Measurements from ENCODE around the gene HDAC4. TPM values are rescaled to one million over a fixed set of nuclear protein-coding genes. Genes with fewer than 3 reads are reported as not detected.

The HDAC4 gene
- total RNA-seq, 2 donors from 2014 or later: 22.3 to 48.6 TPM

DNA sequence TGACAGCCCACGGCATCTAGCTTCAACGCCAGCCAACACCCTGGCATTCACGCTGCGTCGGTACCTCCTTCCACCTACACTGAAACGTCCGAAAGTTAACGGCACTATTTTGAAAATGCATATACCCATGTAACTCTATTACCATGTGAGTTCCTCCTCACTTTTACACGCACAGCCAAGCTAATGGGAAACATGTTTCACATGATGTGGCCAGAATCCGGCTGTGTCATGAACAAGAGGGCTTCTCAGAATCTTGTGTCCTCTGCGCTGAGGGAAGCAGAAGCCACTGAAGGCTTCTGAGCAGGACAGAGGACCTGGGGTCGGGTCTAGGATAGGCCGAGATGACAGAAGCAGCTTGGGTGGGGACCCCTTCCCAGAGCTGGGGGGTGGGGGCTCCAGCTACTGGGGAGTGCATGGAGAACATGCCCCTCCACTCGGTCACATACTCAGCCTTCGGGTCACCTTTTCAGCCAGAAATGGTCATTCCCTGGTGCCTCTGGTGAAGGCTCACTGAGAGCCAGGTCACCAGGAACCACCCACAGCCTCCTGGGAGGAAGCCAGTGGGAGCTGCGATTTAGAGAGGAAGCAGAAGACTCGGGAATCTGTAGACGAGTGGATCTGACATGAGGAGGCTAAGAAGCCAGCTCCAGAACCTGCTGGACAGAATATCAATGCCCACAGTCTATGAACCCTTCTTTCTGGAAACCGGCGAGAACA lies 41.5 kb downstream of the HDAC4 start:
- no peak for ATAC-seq
- peaks cover 22 to 28% of the 10 kb centered on the region in 2 donors for H3K4me1 Mint-ChIP-seq (ENCODE audit: low read depth in 2 of 2)
- H3K36me3 Mint-ChIP-seq: peaks cover 12% of the 10 kb centered on the region
- no peak overlapping the region for H3K27ac Mint-ChIP-seq
- H3K27me3 Mint-ChIP-seq: no peaks in the 10 kb centered on the region
- peak; percentile 40 for DNase-seq (ENCODE audit: low spot score)
- H3K9me3 Mint-ChIP-seq: no peaks in the 10 kb centered on the region
- no peak overlapping the region for H3K4me3 Mint-ChIP-seq

DNA sequence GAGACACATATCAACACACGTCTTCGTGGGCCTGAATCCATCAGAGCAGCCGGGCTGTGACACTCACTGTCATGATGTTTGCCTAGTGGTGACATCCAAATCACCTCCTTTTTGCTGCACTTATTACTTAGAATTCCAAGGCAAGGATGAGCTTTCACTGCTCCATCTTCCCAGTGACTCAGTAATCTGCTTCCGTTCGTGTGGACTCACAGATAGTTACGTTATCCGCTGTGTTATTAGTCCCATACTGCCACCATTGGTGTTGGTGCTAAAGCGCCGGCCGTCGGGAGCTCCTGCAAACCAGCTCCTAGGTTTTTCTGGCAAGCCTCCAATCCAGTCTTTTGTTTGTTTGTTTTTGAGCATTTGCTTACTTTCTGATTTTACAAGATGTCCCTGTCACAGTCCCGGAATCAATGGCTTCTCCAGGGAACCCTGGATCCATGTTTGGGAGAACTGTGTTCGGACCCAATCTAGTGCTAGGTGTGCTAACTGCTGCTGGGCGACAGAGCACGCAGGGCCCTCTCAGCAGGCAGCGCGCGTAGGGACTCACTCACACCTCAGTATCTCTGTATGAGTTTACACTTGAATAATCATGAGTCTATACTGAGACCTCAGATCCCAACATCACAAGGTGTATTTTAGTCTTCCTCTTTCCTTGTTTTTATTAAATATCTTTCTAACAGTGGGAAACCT lies 42.6 kb downstream of the HDAC4 start:
- H3K27ac Mint-ChIP-seq: no peak overlapping the region
- no peak overlapping the region for H3K4me3 Mint-ChIP-seq
- peaks cover 12% of the 10 kb centered on the region for H3K36me3 Mint-ChIP-seq
- no peaks in the 10 kb centered on the region for H3K9me3 Mint-ChIP-seq
- no peak for ATAC-seq
- peak; percentile 48 for DNase-seq (ENCODE audit: low spot score)
- H3K27me3 Mint-ChIP-seq: no peaks in the 10 kb centered on the region
- peaks cover 10 to 16% of the 10 kb centered on the region in 2 donors for H3K4me1 Mint-ChIP-seq (ENCODE audit: low read depth in 2 of 2)

DNA sequence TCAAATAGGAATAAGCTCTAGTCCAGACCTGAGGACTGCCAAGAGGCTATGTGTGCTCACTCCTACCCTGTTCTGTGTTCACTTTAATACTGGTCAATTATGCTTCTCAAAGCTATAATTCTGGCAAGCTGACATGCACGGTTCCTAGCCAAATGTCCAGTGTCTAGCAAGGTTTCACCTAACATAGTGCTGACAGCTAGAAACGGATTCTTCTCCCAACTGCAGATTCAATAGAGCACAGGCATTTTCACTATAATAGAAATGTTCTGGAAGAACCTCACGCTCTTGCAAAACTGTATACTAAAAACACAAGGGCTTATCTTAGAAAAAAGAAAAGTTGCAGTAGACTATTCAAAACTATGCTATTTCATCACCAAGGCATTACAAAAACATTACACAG lies 45.1 kb downstream of the HDAC4 start:
- Mint-ChIP-seq H3K36me3 (peaks cover 12% of the 10 kb centered on the region), H3K27ac (no peak overlapping the region), H3K4me3 (no peak overlapping the region), H3K4me1 (ENCODE audit: low read depth in 2 of 2) (peaks cover 4 to 5% of the 10 kb centered on the region in 2 donors), H3K9me3 (no peaks in the 10 kb centered on the region), H3K27me3 (no peaks in the 10 kb centered on the region)
- DNase-seq (ENCODE audit: low spot score) (no peak), ATAC-seq (no peak)

DNA sequence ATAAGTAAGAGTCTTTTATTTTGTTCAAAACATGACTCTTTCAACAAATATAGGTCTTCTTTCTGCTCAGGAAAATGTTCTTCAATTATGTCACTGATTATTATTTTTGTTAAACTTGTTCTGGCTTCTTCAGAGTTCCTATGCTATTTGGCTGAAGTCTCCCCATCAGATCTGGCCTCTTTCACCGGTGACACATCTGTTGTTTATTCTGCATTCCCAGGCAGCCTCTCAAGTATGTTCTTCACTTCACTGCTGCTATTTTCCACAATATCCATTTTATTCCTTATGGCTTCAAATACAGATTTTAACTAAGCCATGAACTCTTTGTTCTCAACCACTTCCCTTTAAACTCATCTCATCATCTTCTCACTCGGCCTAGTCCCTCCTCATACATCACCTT lies 45.7 kb downstream of the HDAC4 start:
- Mint-ChIP-seq H3K9me3 (no peaks in the 10 kb centered on the region), H3K27ac (no peak overlapping the region), H3K4me1 (ENCODE audit: low read depth in 2 of 2) (peaks cover 4 to 5% of the 10 kb centered on the region in 2 donors), H3K4me3 (no peak overlapping the region), H3K36me3 (peaks cover 12% of the 10 kb centered on the region), H3K27me3 (no peaks in the 10 kb centered on the region)
- ATAC-seq (no peak), DNase-seq (ENCODE audit: low spot score) (no peak)

DNA sequence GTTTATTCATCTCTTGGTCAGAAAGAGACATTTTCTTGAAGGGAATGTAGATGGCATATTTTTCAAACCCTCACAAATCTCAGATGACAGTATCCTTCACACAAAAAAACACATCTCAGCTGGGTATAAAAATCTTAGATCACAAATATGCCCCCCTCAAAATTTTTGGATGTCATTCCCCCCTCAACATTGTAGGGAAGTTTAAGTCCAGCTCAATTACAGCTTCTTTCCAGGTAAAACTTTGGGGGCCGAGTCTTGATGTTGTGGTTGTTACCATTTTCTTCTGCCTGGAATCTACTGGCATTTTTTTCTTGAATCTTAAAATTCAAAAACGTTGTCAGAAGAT lies 46.1 kb downstream of the HDAC4 start:
- DNase-seq (ENCODE audit: low spot score) (no peak), ATAC-seq (no peak)
- Mint-ChIP-seq H3K9me3 (no peaks in the 10 kb centered on the region), H3K4me3 (no peak overlapping the region), H3K36me3 (peaks cover 12% of the 10 kb centered on the region), H3K4me1 (ENCODE audit: low read depth in 2 of 2) (peaks cover 4 to 5% of the 10 kb centered on the region in 2 donors), H3K27me3 (no peaks in the 10 kb centered on the region), H3K27ac (no peak overlapping the region)

DNA sequence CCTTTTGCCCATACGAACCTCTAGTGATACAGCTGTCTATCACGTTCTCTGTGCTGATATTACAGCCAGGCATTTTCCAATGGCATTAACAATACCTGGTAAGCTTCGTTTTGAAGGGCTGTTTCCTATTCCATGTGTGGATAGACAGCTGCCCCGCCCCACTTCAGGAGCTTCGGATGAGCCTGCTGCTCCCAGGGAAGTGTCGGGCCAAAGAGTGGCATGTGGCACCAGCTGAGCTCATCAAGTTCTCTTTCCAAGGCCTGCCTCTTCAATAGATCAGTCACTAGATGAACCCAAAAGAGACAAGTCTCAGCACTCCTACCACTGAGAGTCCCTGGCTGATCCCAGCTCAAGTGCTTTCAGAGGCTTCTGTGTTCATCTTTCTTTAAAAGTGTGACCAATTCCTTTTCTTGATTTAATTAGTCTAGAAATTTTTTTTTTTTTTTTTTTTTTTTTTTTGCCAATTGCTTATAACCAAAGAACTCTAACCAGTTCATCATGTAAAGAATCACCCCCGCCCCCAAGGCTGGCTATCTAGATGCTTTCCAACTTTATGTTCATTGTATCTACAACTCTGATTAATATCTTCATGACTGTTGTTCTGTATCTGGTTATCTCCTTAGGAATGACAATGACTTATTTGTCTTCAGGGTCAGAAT lies 46.6 kb downstream of the HDAC4 start:
- Mint-ChIP-seq H3K4me1 (ENCODE audit: low read depth in 2 of 2) (peaks cover 4 to 5% of the 10 kb centered on the region in 2 donors), H3K36me3 (peaks cover 12% of the 10 kb centered on the region), H3K9me3 (no peaks in the 10 kb centered on the region), H3K27me3 (no peaks in the 10 kb centered on the region), H3K27ac (no peak overlapping the region), H3K4me3 (no peak overlapping the region)
- DNase-seq (ENCODE audit: low spot score): no peak
- ATAC-seq: no peak

DNA sequence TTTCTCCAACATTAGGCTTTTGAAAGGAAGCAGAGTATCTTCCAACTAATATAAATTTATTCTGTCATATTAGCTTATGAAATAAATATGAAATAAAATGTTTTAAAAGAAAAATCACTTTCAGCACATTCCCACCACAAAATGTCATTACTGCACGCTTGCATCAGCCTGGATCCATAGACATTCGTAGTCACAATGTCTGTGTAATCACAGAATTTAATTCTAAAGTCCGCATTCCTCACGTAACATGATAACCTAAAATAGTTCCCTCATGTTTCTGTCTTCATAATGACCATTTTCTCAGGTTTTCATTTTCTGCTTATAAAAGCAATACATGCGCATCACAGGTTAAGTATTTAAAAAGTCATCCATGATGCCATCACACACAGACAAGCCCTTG lies 47.1 kb downstream of the HDAC4 start:
- ATAC-seq (no peak), DNase-seq (ENCODE audit: low spot score) (no peak)
- H3K9me3 Mint-ChIP-seq: no peaks in the 10 kb centered on the region
- H3K27ac Mint-ChIP-seq: no peak overlapping the region
- peaks cover 12% of the 10 kb centered on the region for H3K36me3 Mint-ChIP-seq
- no peak overlapping the region for H3K4me3 Mint-ChIP-seq
- no peaks in the 10 kb centered on the region for H3K27me3 Mint-ChIP-seq
- peaks cover 2 to 5% of the 10 kb centered on the region in 2 donors for H3K4me1 Mint-ChIP-seq (ENCODE audit: low read depth in 2 of 2)

DNA sequence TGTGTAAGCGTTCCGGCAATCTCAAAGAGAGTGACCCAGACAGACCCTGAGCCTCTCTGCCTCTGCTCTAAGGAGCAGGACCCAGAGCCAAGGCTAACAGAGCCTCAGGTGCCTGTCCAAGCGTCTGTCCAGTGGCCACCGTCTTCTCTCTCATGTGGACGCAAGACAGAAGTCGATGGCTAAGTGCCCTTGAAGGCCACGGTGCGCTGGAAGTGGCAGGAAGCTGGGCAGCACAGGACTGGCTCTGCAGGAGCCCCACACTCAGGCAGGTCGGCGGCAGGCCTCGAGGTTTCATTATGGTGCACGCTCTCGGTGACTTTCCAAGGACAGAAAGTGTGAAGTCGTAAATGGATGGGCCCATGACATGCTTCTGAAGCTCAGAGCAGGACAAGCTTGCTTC lies 49.1 kb downstream of the HDAC4 start:
- Mint-ChIP-seq H3K27me3 (no peaks in the 10 kb centered on the region), H3K36me3 (peaks cover 12% of the 10 kb centered on the region), H3K27ac (no peak overlapping the region), H3K4me1 (ENCODE audit: low read depth in 2 of 2) (peaks cover 0 to 5% of the 10 kb centered on the region in 2 donors), H3K4me3 (no peak overlapping the region), H3K9me3 (no peaks in the 10 kb centered on the region)
- ATAC-seq (no peak), DNase-seq (ENCODE audit: low spot score) (no peak)

DNA sequence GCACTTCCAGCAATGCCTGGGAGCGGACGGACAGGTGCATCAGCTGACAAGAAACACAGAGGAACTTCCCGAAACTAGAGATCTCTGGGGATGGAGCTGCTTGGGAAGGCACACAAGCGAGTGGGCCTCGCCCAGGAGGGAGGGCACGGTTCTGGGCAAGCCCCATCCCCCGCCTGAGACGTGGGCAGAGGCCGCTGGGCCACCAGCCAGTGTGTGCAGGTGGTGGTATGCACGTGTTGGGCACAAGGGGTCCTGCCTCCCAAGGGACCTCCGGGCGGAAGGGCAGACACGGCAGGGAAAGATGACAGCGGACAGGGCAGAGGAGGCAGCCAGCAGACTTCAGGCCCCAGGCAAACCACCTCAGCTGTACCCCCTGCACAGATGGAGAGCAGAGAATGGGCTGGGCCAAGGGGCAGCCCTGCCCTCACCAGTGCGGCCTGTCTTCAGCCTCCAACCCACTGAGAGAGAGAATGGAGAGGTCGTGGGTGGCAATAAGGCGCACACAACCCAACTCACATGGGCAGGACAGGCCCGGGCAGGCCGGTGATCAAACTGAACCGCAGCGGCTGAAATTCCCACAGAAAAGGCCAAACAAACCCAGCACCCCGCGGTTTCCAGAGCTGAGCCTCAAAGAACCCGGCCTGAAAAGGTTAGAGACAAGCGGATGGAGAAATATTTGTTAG lies 51.2 kb downstream of the HDAC4 start:
- DNase-seq (ENCODE audit: low spot score) (no peak), ATAC-seq (no peak)
- Mint-ChIP-seq H3K9me3 (no peaks in the 10 kb centered on the region), H3K36me3 (peaks cover under 1% of the 10 kb centered on the region), H3K27me3 (no peaks in the 10 kb centered on the region), H3K4me3 (no peak overlapping the region), H3K27ac (no peak overlapping the region), H3K4me1 (ENCODE audit: low read depth in 2 of 2) (peaks cover 0 to 5% of the 10 kb centered on the region in 2 donors)

DNA sequence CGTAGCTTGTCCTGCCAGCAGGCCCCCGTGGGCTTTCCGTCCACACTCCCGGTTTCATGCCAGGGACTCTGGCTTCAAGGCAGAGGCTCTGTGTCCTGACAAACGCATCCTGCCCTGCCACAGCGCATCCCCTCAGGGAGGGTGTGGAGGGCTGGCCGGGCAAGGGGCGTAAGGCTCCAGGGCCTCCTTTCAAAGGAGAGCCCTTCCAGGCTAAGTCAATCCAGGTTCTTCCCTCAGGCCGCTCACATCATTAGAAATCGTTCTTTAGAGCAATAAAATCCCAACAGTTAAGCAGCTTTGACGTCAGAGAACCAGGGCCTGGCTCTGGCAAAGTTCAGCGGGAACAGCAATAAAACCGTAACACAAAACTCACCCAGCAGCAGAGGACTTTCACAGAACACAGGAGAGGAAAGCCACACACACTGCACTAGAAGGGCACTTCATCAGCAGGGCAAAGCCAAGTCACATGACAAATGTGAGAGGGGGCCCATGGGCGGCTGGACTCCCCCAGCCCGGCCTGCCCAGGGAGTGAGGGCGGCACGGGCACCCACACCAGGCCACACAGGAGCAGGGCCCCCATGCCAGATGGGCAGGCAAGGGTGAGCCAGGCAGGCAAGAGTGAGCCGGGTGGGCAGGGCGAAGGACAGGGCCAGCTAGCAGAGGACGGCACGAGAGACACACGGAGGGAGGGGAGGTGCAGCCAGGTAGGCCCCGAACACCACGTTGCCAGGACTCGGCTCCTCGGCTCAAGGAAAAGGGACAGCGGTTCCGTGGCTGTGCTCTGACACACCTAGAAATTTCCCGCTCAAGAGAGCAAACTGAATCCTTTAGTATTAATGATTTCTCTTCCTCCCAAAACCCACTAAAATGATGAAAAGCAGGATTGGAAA lies 52.0 kb downstream of the HDAC4 start:
- H3K9me3 Mint-ChIP-seq: no peaks in the 10 kb centered on the region
- no peak overlapping the region for H3K4me3 Mint-ChIP-seq
- H3K27ac Mint-ChIP-seq: no peak overlapping the region
- H3K36me3 Mint-ChIP-seq: no peaks in the 10 kb centered on the region
- peaks cover 0 to 5% of the 10 kb centered on the region in 2 donors for H3K4me1 Mint-ChIP-seq (ENCODE audit: low read depth in 2 of 2)
- DNase-seq (ENCODE audit: low spot score): no peak
- no peaks in the 10 kb centered on the region for H3K27me3 Mint-ChIP-seq
- peak in 1 of 2 donors; percentile 24 for ATAC-seq

DNA sequence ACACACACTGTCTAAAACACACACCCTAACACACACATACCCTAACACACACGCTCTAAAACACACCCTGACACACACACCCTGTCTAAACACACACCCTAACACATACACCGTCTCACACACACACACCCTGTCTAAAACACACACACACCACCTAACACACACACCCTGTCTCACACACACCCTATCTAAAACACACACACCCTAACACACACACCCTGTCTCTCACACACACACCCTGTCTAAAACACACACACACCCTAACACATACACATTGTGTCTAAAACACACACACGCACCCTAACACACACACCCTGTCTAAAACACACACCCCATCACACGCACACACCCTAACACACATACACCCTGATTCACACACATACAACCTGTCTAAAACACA lies 54.1 kb downstream of the HDAC4 start:
- no peaks in the 10 kb centered on the region for H3K9me3 Mint-ChIP-seq
- no peak overlapping the region for H3K27ac Mint-ChIP-seq
- H3K36me3 Mint-ChIP-seq: no peaks in the 10 kb centered on the region
- peaks cover 0 to 4% of the 10 kb centered on the region in 2 donors for H3K4me1 Mint-ChIP-seq (ENCODE audit: low read depth in 2 of 2)
- ATAC-seq: no peak
- H3K27me3 Mint-ChIP-seq: no peaks in the 10 kb centered on the region
- no peak overlapping the region for H3K4me3 Mint-ChIP-seq
- DNase-seq (ENCODE audit: low spot score): no peak

DNA sequence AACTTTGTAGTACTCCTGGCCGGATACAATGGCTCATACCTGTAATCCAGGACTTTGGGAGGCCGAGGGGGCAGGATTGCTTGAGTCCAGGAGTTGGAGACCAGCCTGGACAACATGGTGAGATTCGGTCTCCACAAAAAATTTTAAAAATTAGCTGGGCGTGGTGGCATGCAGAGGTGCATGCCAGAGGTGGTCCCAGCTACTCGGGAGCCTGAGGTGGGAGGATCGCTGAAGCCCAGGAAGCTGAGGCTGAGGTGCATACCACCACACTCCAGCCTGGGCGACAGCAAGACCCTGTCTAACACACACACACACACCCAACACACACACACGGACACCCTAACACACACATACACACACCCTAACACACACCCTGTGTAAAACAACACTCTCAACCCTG lies 55.6 kb downstream of the HDAC4 start:
- Mint-ChIP-seq H3K4me1 (ENCODE audit: low read depth in 2 of 2) (peaks cover 6 to 15% of the 10 kb centered on the region in 2 donors), H3K27me3 (peaks cover 0 to 6% of the 10 kb centered on the region in 2 donors), H3K27ac (no peak overlapping the region), H3K9me3 (no peaks in the 10 kb centered on the region), H3K4me3 (no peak overlapping the region), H3K36me3 (no peaks in the 10 kb centered on the region)
- ATAC-seq (no peak), DNase-seq (ENCODE audit: low spot score) (no peak)

DNA sequence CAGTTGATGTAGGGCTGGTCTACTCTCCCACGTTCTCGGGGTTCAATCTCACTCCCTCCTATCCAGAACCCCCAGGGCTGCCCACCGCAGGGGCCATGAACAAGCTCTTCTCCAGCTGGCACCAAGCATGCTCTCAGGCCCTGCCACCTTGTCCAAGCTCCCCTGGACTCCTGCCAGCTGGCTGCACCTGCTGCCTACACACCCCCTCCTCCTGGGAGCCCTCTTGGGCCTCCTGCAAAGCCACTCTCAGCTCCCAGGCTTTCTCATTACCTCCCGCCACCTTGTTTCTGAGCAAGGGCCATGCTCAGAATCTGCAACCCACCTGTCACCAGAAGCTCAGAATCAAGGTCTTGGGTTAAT lies 56.0 kb downstream of the HDAC4 start:
- no peak for ATAC-seq
- Mint-ChIP-seq H3K27me3 (peaks cover 0 to 9% of the 10 kb centered on the region in 2 donors), H3K9me3 (no peaks in the 10 kb centered on the region), H3K4me1 (ENCODE audit: low read depth in 2 of 2) (peaks cover 10 to 20% of the 10 kb centered on the region in 2 donors), H3K27ac (no peak overlapping the region), H3K4me3 (no peak overlapping the region), H3K36me3 (no peaks in the 10 kb centered on the region)
- DNase-seq (ENCODE audit: low spot score): no peak
